Psoas muscle (tissue), 8 donors: ENCODE results near the gene BCAS1. TPM values are rescaled to one million over a fixed set of nuclear protein-coding genes. Genes with fewer than 3 reads are reported as not detected.

ENCODE experiments used
- ATAC-seq, 4 donors: fragments of 200-7000 bp; cut with Tn5 transposase; one replicate each; pipeline ENCODE4 v1.9.1; 2020; ENCODE audit warnings: moderate library complexity in 3 of 4, mild to moderate bottlenecking in 2 of 4
- DNase-seq, 2 donors: peaks; one replicate each; pipeline ENCODE4 v3.0.0-alpha.2; 2020
- H3K27ac ChIP-seq: fragments of 200-600 bp; one replicate; pipeline ENCODE4 v1.8.0; 2022
- H3K27me3 ChIP-seq, 3 donors: fragments of 200-600 bp in 1 of 3; one replicate each; pipeline versions ENCODE4 v1.6.1 to v1.8.0; 2013 to 2022; ENCODE audit warnings: low read length in 2 of 3, mild to moderate bottlenecking in 2 of 3, moderate library complexity in 1 of 3; ENCODE audit not compliant: insufficient read depth in 3 of 3
- H3K36me3 ChIP-seq, 2 donors: fragments of 200-600 bp in 1 of 2; one replicate each; pipeline versions ENCODE4 v1.6.1 to v1.8.0; 2013 to 2022; ENCODE audit warnings: low read depth in 1 of 2, mild to moderate bottlenecking in 1 of 2, moderate library complexity in 1 of 2; ENCODE audit not compliant: insufficient read depth in 1 of 2
- H3K4me1 ChIP-seq: fragments of 200-600 bp; one replicate; pipeline ENCODE4 v1.8.0; 2022
- H3K4me3 ChIP-seq: fragments of 200-600 bp; one replicate; pipeline ENCODE4 v1.8.0; 2022; ENCODE audit warnings: mild to moderate bottlenecking
- H3K9me3 ChIP-seq: fragments of 200-600 bp; one replicate; pipeline ENCODE4 v1.8.0; 2022
- CTCF ChIP-seq: fragments of 200-600 bp; IDR thresholded peaks from one replicate; pipeline ENCODE4 v1.8.0; 2022; ENCODE audit warnings: antibody characterized with exemption
- WGBS, 3 donors: extraction: QIAGEN DNeasy Blood & Tissue Kit; methylation state at CpG; one replicate each; pipeline versions ENCODE4 v1.1.6 to v1.1.7; 2013; 5-methylcytosine and 5-hydroxymethylcytosine counted together
- intact Hi-C, 2 donors: fragments of 100-400 bp; cut with DNase I; formaldehyde crosslinking; loops; one replicate each; pipeline versions ENCODE4 v1.11.0 to v1.14.2; 2022
- polyA plus RNA-seq, 3 donors: library from polyadenylated mRNA; stranded (reverse); fragments of 200-250 nt; gene quantifications; one replicate each; pipeline ENCODE4 v1.2.3, GENCODE V29; 2013
- total RNA-seq, 4 donors: library from RNA; stranded (reverse); fragmentation: NEBNext Ultra II Directional in 2 of 4; extraction: Animal tissue kit (Norgen Biotek cat#: 25700) in 2 of 4; gene quantifications; one replicate each; pipeline versions ENCODE4 v1.2.1 to v1.2.4, GENCODE V29; 2021 to 2023
- donor health status: healthy with polysubstance abuse.
- donor health status: DM: no; HTN: no; CAD: no; lungs with moderate emphysema.
- donor health status: Bipolar disorder and iron deficiency.
- donor health status: healthy.
- donor health status: DM: yes; HTN: yes; CAD: no.
- donor health status: DM: no; HTN: no; CAD: no.
- donor health status: DM: no; HTN: no; CAD: no.
- donor health status: DM: yes; HTN: yes; CAD: no.

The BCAS1 gene
- total and polyA plus RNA-seq, 7 donors, result 0.01 to 0.26 (median 0.16) TPM; not detected in 2

- WGBS, 3 donors, result 72 to 85% (median 79%) methylated on average over 4 of the region's 4 CpGs
- H3K9me3 ChIP-seq, result no peaks in the 10 kb centered on the region
- H3K27me3 ChIP-seq, result no peaks in the 10 kb centered on the region
- H3K4me1 ChIP-seq, result no peaks in the 10 kb centered on the region
- no peak for TF ChIP-seq CTCF
- ATAC-seq (no peak), DNase-seq (no peak)
- H3K27ac ChIP-seq, result no peak overlapping the region
- no peaks in the 10 kb centered on the region for H3K36me3 ChIP-seq
- H3K4me3 ChIP-seq, result no peak overlapping the region
- intact Hi-C loops, result no loop called here
Observed at GRCh38 chr20:53981752-53982437, 88.5 kb downstream of the BCAS1 start.

GRCh38 chr20:53981130-53981529 lies 89.3 kb downstream of the BCAS1 start:
- Histone ChIP-seq H3K36me3 (no peaks in the 10 kb centered on the region), H3K27ac (no peak overlapping the region), H3K9me3 (no peaks in the 10 kb centered on the region), H3K4me1 (no peaks in the 10 kb centered on the region), H3K27me3 (no peaks in the 10 kb centered on the region), H3K4me3 (no peak overlapping the region)
- no peak for ATAC-seq
- intact Hi-C loops, result no loop called here
- 92 to 94% (median 94%) methylated on average over 5 of the region's 5 CpGs for WGBS, 3 donors
- DNase-seq, result no peak
- no peak for TF ChIP-seq CTCF

DNA sequence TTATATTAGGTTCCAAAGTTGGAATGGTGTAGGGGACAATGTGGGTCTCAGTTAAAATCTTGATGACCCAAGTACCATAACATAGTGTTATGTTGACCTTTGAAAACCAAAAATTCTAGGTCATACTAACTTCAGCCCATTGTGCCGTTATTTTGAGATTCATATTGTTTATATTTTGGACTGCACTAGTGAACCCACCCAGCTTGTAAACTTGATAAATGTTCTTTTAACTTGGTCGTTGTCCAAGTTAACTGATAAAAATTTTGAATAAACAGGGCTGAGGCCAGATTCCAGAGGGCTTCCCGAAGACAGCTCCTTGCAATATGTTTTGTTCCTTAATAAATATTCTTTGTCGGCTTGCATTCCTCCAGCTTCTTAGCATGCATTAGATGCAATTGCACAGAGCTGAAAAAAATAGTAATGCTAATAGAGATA lies 90.3 kb downstream of the BCAS1 start:
- no peak overlapping the region for H3K27ac ChIP-seq
- no peak for DNase-seq
- no peaks in the 10 kb centered on the region for H3K9me3 ChIP-seq
- intact Hi-C loops, result no loop called here
- no peaks in the 10 kb centered on the region for H3K36me3 ChIP-seq
- 68 to 74% (median 70%) methylated on average over 4 of the region's 4 CpGs for WGBS, 3 donors
- H3K4me3 ChIP-seq, result no peak overlapping the region
- TF ChIP-seq CTCF, result no peak
- no peaks in the 10 kb centered on the region for H3K27me3 ChIP-seq
- H3K4me1 ChIP-seq, result no peaks in the 10 kb centered on the region
- ATAC-seq, result no peak

DNA sequence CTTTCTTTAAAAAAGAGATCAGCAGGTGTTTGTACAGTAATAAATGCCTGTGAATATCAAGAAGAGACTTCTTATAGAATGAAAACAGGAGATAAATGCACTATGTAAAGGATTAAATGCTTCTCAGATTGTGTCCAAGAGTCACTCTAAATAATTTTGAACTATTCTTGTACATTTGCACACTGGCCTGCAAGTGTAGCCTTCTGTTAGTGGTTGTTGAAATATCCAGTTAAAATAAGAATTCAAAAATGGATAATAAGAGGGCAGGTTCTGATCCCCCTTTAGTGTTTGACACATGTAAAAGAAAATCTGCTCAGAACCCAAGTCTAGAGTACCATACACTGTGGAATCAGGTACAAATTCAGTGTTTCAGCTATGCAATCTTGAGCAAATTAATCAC lies 91.9 kb downstream of the BCAS1 start:
- H3K9me3 ChIP-seq, result no peaks in the 10 kb centered on the region
- no peaks in the 10 kb centered on the region for H3K36me3 ChIP-seq
- DNase-seq (no peak), ATAC-seq (no peak)
- intact Hi-C loops, result no loop called here
- no peaks in the 10 kb centered on the region for H3K27me3 ChIP-seq
- no peak for TF ChIP-seq CTCF
- no peak overlapping the region for H3K27ac ChIP-seq
- H3K4me3 ChIP-seq, result no peak overlapping the region
- H3K4me1 ChIP-seq, result no peaks in the 10 kb centered on the region

DNA sequence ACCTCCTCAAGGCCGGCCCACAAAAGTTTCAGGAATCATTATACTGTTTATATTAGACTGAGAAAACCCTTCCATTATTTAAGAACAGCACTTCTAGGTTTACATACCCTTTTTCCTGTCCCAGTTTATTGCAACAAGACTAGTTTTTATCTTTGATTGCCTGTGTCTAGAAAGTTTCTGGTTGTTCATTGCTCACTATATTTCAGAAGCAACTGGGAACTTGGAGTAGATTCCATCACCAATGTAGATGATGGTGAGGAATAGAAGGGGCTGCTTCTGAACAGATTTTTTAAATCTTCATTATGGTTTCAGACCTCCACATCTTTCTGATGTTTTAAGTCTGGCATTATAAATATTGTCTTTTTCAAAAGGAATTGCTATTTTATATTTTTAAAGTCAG lies 93.0 kb downstream of the BCAS1 start:
- H3K4me1 ChIP-seq, result no peaks in the 10 kb centered on the region
- 76 to 91% (median 90%) methylated on average over 1 of the region's 1 CpG for WGBS, 3 donors
- no peak for ATAC-seq
- DNase-seq, result no peak
- H3K36me3 ChIP-seq, result no peaks in the 10 kb centered on the region
- H3K9me3 ChIP-seq, result no peaks in the 10 kb centered on the region
- no peak for TF ChIP-seq CTCF
- no peaks in the 10 kb centered on the region for H3K27me3 ChIP-seq
- H3K27ac ChIP-seq, result no peak overlapping the region
- intact Hi-C loops, result no loop called here
- H3K4me3 ChIP-seq, result no peak overlapping the region
